ENCODE measurements around the gene CLUH. TPM values are rescaled to one million over a fixed set of nuclear protein-coding genes. Genes with fewer than 3 reads are reported as not detected.

CLUH gene
- total RNA-seq, 2 donors from 2014 or later: 56.9 to 93.2 TPM

Other genes with a start within 250 kb of the CLUH start
- gene METTL16, start 199.9 kb downstream of the CLUH start, total RNA-seq: 10 to 100 TPM; 41.3 to 50.7 TPM
- gene PAFAH1B1, start 118.1 kb downstream of the CLUH start, total RNA-seq: 100 to 1,000 TPM; 170 to 190 TPM
- gene CCDC92B, start 37.9 kb upstream of the CLUH start, total RNA-seq: under 1 TPM in 1 of 2 donors, not detected in 1; 0.10 TPM
- under 1 TPM; 0.29 to 0.50 TPM for gene RAP1GAP2, start 84.7 kb upstream of the CLUH start, total RNA-seq